ENCODE data around the gene KIFC3.
"Not testable (repeated sequence)": the region's sequence is repeated elsewhere in the genome, so short reads cannot be mapped to it uniquely, and the experiment has no call there.

Gene KIFC3

DNA sequence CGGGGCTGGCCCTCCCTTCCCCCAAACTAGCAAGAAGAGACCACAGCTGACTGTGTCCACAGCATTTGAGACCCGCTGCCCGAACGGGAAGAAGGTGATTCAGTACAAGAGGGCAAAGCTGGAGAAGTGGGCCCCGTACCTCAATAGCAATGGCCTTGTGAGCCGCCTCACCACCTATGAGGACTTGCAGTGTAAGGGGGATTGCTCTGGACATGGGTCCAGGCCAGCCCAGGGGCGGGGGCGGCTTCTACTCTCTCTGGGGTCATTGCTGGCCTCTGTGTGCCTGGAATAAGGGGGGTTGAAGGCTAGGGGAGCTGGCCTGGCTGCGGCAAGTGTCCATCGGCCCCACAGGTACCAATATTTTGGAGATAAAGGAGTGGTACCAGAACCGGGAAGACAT lies 79.6 kb downstream of the KIFC3 start:
- no peak for DNase-seq (ENCODE audit: low spot score)

DNA sequence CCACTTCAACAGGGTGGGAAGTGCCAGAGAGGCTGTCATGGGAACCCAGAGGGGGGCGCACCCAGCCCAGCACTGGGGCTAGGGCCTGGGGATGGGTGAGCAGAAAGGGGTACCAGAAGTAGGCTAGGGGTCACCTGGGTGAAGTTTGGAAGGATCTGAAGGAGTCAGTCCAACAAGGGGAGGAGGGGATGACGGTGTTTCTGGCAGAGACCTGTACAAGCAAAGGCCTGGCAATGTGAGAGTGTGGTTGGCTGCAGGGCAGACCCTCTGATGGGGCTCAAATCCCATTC lies 80.1 kb downstream of the KIFC3 start:
- no peak for DNase-seq (ENCODE audit: low spot score)

DNA sequence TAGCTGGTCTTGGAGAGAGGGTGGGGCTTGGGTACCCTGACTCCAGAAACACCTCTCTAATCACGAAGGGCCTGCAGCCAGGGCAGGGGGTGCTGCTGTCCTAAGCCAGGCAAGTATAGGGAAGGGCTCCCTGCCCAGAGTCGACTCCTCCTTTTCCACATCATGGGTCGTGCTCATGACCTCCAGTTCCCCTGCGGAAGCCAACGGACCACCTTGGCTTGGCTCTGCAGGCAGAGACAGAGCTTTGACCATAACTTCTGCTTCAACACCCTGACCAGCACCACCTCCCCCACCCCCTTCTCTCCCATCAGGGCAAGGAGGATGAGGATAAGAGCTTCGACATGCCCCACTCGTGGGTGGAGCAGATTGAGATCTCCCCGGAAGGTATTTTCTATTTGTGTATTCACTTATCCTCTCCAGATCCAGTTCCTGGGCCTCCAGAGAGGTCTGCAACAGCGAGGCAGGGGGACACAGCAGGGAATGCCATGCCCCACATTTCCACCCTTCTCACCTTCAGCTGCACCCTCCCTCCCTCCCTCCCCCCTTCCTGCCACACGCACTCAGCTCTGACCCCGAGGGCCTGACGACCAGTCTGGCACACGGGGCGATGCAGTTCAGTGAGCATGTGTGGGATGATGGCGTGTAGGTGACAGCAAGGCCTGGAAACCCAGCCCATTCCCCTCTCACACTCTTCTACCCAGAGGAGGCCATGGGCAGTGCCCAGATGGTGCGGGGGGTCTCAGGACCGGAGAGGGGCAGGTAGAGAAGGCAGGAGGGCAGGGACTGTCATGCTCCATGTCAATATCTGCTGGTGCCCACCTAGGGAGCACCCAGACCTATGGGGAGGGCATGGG lies 80.7 kb downstream of the KIFC3 start:
- DNase-seq (ENCODE audit: low spot score) = no peak

DNA sequence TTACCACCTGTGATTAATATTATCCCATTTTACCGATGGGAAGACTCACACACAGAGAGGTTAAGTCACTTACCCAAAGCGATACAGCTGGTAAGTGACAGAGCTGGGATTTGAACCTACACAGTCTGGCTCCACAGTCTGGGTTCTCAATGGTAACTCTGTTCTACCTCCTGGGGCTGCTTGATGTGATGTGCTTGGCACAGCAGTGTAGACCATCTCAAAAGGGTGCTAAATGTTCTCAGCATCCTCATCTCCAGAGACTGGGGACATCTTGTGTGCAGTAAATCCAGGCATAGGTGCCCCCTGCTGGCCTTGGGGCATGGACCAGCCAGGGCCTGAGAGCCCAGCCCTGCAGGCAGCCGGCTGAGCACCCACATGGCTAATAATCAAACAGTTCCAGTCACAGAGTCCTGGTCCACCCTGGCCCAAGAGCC lies 82.1 kb downstream of the KIFC3 start:
- DNase-seq (ENCODE audit: low spot score) = peak; percentile 41

DNA sequence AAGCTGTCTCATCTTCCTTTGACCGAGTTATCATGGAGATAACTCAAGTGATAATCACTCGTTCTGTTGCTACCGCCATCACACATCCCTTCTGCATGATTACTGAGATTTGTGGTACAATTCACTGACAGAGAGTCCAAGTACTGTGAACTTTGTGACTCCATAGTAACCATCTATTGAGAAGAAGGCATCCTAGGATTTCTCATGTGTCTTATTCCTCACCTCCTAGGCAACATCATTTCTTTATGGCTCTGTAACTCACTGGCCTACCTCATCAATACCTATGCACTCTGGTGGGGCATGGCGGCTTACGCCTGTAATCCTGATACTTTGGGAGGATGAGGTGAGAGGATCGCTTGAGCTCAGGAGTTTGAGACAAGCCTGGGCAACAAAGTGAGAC lies 88.2 kb downstream of the KIFC3 start:
- no peak for DNase-seq (ENCODE audit: low spot score)

DNA sequence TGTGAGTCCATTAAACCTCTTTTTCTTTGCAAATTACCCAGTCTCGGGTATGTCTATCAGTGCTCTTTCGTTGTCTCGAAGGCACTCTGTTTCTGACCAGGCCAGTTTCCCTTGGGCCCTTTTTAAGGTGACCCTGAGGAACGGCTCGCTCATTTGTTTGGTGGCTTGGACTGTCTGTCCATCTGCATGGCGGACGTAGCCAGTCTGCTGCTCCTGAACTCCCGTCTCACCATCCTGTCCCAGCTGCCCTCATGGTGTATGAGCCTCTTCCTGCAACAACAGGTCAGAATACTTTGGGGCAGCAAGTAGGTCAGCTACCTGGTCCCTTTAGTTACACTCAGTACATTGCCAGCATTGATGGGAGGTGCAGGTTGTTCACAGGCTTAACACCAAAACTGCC lies 88.7 kb downstream of the KIFC3 start:
- DNase-seq (ENCODE audit: low spot score) = no peak

DNA sequence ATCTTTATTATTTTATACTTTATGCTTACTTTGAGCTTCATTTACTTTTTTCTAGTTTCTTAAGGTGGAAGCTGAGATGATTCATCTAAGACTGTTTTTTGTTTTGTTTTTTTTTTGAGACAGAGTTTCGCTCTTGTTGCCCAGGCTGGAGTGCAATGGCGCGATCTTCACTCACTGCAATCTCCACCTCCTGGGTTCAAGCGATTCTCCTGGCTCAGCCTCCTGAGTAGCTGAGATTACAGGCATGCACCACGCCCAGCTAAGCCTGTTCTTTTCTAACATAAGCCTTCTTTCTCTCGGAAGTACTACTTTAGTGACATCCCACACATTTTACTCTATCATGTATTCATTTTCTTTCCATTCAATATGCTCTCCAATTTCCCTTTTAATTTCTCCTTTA lies 89.7 kb downstream of the KIFC3 start:
- DNase-seq (ENCODE audit: low spot score) = not testable (repeated sequence)

DNA sequence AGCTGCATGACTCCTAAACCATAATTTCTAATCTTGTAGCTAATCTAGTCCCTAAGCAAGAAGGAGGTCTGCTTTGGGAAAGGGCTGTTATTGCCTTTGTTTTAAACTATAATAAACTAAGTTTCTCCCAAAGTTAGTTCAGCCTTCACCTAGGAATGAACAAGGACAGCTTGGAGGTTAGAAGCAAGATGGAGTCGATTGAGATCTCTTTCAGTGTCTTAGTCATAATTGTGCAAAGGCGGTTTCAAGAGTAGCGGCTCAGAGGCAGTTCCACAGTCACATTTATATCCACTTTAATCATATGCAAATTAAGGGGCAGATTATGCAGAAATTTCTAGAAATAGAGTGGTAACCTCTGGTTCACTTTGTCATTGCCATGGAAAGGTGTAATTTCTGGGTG lies 90.3 kb downstream of the KIFC3 start:
- no peak for DNase-seq (ENCODE audit: low spot score)

DNA sequence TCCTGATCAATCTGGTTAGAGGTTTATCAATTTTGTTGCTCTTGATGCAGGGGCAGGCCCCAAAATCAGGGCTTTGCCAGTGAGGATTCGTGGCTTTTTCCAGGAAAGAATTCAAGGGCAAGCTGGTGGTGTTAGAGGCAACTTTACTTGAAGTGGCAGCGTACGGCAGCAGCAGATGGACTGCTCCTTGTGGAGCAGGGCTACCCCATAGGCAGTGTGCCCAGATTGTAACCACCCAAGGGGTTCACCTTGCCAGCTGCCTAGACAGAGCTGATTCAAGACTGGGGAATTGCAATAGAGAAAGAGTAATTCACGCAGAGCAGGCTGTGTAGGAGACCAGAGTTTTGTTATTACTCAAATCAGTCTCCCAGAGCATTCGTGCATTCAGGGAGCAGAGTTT lies 90.9 kb downstream of the KIFC3 start:
- peak; percentile 7 for DNase-seq (ENCODE audit: low spot score)

DNA sequence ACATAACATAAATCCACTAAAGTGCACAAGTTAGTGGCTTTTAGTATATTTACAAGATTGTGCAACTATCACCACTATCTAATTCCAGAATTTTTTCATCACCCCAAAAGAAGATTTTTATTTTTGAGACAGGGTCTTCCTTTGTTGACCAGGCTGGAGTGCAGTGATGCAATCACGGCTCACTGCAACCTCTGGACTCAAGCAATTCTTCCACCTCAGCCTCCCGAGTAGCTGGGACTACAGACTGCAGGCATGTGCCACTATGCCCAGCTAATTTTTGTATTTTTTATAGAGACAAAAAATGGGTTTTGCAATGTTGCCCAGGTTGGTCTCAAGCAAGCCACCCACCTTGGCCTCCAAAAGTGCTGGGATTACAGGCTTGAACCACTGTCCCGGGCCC lies 92.6 kb downstream of the KIFC3 start:
- DNase-seq (ENCODE audit: low spot score) = no peak
